Amniotic stem cell (primary cell): ENCODE results near the gene ACACA.

Source experiments
- DNase-seq: peaks from one replicate; lab custom pipeline; 2025; lab: John Stamatoyannopoulos, UW

The ACACA gene

DNA sequence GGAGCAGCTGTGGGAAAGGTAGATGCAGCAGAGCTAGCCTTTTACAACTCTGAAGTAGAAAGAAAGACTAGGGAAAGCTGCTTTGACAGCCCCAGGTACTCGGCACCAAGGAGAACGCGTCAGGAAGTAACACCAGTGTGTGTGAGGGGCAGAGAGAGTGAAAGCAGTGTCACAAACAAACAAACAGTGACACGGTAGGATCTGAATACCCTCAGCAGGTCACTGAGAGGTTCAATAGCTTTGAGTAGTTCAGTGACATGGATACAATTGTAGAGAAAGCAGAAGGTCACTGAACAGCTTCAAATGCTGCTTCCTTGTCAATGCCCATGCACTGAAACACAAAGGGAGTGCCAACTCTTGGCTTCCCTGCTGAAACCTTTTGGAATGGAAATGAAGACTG, 181.2 kb downstream of the ACACA start:
- DNase-seq = no peak

DNA sequence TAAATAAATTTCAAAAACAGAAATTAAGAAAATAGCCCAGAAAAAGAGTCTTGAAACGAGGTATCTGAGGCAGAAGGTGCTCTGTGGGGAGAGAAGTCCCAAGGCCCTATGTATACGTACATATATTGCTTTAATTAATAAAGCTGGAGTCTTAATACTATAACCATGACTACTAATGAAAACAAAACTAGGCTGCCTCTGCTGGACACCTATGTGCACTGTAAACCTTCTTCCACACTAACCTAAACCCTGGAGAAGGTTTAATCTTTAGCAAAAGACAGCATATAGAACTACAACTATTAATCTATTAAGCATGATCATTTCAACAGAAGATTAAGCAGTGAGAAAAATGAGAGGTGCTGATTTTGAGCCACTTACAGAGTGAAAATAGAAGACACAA, 184.8 kb downstream of the ACACA start:
- no peak for DNase-seq

DNA sequence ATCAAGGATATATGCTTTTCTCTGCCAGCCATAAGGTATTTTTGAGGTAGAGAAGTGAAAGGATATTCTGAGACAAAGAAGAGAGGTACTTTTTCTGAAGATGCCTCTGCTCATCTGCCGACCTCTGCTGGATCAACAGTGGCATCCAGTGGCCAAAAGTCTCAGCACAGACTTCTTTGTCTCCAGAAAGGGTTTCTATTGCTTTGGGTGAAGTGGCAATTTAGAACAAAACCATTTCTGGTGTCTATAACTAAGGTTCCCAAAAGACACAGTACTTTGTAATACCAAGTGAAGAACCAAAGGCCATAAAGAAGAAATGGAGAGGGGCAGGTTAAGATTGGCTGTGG, 186.1 kb downstream of the ACACA start:
- DNase-seq = no peak

DNA sequence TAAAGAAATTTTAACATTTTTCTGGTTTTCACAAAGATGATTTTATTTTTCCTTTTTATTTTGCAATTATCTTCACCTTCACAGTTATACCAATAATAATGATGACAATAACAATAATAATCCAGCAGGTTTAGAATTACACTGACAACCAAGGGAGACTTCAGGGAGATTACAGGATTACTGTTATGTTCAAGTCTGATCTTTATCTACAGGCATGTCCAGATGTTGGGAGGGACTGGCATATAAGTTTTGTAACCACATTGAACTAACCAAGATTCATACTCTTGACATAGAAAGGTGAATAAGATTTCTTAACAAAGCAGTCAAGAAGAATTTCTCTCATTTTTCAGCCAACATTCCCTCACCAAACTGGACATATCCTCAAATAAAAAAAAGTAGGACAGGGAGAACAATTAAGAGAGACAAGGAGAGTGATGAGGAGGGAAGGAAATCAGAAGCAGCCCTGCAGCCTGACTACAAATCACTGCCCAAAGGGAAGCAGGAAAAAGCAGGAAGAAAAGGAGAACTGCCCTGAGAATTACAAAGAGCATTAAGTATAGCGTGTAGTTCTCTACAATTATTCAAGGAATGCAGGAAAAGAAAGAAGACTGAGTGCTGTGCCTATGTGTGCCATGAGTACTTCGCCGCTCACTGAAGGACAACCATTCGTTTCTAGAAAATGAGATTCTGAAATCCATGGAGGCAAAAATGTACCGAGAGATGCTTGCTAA, 186.6 kb downstream of the ACACA start:
- DNase-seq = no peak

DNA sequence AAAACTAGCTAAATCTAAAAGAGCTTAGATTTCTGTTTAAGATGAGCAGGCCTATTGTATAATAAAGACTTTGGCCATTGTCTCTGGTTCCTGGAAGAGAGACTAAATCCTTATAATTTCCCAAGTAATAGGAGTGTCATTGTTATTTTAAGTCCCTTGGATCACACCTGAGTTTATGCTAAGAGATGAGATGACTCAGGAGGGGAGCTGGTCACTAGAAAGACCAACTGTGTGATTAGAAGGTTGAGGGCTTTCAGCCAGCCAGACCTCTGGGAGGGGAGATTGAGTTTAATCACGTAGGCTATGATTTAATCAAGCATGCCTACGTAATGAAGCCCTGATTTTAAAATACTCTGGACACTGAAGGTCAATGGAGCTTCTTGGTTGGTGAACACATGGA, 187.8 kb downstream of the ACACA start:
- DNase-seq = no peak

DNA sequence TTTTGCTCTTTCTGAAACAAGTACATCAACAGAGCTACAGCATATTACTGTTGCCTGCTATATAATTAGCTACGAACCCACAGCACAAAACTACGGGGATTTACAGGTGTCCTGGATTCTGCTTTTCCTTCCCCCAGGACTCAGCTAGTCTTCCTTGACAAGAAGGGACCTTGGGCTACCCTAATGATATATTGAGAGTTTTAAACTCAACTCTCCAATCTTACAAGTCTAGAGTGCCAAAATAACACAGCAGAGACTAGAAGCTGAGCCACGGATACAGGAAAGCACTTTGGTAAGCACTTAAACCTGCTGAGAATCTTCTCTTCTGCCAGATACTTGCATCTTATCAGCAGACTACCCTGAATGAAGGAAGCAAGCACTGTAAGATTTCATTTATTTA, 192.2 kb downstream of the ACACA start:
- DNase-seq = no peak

DNA sequence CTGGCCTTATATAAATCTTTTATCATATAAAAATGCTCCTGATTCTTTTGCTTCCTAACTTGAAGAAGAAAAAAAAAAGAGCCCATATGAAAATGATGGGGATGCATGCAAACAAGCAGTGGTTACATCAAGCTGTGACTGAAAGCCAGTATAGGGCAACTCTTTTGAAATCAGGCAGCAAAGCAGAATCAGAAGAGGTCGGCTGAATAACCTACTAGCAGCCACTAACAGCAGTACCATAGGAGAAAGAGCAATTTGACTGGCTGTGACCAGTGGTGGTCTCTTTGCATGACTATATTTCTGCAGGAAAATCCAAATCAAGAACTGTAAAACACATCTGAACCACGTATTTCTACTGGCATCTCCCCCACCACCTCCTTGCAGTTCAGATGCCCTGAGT, 192.7 kb downstream of the ACACA start:
- no peak for DNase-seq

DNA sequence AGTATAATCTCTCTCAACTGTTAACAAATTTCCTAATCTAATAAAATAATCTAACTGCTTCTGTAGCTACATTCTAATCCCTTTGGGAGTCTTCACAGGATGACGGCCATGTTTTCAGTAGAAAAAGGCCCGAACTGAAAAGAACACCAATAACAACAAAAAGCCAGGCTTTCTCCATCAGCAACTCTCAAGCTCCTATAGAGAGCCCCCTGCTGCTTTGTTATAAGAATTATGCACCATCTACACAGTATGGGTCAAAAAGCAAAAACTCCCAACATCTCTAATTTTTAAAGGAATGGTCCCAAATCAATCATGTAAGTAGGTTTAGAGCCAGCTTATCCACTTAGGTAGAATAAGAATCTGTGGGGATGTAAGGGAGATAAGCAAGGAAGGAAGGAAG, 194.5 kb downstream of the ACACA start:
- no peak for DNase-seq

DNA sequence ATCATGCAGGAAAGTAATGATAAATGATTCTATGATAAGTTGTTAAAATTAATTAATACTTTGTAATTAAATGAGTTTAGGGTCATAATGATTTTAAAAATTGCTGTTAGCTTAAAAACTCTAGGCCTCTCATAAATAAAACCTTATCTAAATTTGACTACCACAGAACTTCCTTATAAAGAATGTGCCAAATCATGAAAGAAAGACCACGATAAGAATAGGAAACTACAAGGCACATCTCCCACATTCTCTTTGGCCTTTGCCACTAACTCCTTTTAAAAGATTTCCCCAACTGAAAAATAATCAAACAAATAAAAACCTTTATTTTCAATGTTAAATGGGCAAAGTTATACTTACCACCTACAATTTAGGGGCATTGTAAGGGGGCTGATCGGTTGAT, 195.5 kb downstream of the ACACA start:
- DNase-seq = no peak

DNA sequence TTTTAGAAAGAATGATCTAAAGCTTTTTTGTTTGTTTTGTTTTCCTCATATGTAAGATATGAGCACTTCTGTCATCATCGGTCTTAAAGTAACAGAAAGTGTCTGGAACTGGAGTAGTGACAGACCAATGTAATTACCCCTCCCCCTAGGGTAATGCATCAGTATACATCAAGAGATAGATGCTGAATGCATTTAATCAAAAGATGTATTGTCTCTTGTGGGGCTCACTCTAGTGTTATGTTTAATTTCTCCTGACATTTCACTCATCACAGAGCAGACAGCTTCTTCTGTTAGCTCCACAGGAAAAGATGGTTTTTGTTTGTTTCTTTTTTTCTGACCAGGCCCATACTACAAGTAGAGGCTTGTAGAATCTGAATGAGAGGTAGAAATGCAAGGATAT, 199.5 kb downstream of the ACACA start:
- DNase-seq = no peak

DNA sequence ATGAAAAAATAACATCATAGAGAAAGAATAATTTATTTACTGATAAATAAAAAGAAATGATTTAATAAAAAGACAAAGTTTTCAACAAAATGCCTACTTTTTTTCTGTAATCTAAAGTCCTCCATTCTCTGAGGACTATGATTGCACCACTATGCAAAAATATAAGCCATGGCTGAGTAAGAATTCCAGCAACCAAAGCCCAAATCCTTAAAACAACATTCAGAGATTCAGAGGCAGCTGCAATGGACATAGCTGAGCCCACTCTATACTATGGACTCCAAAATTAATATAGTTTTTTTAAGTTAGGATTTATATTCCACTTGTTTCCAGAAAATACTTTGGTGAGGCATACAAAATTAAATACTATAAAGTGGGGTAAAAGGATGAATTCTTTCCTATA, 200.3 kb downstream of the ACACA start:
- DNase-seq = no peak

DNA sequence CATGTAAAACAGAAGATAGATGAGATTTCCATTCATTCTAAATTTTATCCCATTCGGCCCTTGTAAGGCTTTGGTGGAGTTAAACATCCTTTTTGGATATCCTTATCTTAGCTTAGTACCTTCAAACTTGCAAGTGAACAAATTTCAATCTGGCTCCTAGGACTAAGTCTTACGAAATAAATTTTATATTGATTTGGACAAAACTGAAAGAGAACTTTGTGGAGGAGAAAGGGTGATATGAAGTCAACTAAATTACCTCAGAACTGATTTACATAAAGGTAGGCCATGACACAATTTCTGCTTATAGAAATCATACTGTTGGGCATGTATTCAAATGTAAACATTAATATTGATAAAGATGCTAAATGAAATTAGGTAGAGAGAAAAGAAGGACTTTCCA, 206.1 kb downstream of the ACACA start:
- no peak for DNase-seq

DNA sequence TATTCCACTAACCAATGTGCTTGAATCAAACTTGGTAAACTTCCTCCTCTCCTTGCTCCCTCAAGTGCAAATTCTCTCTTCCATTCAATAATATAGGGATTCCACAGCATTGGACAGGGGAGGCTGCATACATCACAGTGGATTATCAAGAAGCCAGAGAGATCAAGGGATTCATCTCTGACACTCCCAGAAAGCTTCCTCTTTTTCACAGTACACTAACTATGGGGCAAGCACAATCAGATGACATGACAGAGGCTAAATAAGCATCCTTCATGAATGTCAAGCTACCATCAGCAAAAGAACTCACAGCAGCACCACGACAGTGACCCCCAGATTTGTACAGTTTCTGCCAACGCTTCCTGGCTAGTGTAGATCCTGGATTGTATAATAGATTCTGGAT, 209.3 kb downstream of the ACACA start:
- no peak for DNase-seq

DNA sequence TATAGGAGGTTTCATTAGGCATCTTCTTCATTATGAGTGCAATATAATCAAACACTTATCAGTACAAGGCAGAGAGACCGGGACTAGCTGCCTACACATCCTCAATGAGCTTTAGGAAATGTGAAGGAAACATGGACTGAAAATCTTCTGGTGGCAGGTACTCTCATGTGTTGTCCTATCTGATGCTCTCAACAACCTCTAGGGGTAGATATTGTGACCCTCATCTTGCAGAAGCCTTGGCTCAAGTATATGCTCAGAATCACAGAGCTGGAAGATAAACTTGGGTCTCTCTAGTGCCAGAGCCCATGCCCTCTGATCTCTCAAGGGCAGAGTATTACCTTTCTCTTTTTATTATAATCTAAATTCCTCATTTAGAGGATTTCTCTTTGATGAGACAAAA, 212.4 kb downstream of the ACACA start:
- DNase-seq = no peak

DNA sequence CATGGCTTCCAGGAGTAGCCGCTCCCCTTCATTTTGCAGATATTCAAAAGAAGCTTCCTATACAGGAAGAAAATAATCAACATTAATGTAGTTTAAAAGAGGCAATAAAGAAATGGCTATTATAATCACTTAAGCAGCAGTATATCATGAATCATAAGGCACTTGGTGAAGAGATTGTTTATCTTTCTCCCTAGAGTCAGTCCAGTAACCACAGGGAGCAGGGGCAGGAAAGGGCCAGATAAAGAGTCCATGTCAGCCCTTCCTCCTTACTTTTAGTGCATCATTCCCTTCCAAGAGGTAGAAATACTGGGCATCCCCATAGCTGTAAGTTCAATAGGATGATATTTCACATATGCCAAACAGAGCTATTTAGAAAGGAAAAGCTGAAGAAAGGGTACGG, 215.4 kb downstream of the ACACA start:
- no peak for DNase-seq

DNA sequence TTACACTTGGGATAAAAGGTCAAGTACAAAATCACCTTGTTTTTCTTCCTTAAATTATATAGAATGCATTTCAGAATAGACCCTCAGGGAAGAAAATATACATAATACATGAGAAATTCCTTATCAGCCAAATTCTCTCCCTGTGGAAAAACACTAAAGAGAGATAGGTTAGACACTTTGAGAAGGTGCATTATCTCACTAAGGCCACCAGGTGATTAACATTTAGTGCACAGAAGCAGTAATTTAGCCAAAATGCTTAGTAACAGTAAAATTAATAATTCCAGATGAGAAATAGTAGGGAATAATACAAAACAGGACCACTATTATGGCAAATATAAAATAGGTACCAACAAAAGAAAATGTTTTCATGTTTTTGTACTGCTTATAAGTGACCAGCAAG, 216.1 kb downstream of the ACACA start:
- DNase-seq = no peak

DNA sequence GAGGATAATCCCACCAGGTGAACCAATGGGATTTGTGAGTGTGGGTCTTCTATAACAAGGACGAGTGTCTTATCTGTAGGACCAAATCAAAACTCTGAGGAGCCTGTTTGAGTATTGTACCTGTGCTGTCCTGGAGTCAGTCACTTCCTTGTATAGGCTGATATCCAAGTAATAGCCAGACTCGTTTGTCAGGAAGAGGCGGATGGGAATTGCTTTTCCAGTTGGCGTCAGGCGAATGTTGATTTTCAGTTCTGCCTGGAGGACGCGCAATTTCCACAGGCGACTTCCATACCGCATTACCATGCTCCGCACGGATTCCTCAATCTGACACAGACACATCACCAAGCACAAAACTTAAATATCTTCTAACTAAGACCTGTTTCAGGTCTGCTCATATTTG, 218.5 kb downstream of the ACACA start:
- DNase-seq = no peak

DNA sequence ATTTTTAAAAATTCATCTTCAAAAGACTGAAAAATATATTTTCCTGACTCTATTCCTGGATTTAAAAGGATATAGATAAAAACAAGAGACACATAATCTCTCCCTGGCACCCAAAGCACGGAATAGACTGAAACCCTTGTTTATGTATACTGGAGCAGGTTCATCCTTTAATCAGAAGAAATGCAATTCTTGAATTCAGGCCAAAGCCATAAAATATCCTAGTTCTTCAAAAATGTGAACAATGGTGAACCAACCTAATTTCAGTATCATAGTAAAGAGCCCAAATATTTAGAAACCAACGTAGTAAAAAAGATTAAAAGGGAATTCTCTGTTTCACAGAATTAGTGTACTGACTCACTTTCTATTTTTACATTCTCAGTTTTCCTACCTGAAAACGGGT, 219.4 kb downstream of the ACACA start:
- no peak for DNase-seq

DNA sequence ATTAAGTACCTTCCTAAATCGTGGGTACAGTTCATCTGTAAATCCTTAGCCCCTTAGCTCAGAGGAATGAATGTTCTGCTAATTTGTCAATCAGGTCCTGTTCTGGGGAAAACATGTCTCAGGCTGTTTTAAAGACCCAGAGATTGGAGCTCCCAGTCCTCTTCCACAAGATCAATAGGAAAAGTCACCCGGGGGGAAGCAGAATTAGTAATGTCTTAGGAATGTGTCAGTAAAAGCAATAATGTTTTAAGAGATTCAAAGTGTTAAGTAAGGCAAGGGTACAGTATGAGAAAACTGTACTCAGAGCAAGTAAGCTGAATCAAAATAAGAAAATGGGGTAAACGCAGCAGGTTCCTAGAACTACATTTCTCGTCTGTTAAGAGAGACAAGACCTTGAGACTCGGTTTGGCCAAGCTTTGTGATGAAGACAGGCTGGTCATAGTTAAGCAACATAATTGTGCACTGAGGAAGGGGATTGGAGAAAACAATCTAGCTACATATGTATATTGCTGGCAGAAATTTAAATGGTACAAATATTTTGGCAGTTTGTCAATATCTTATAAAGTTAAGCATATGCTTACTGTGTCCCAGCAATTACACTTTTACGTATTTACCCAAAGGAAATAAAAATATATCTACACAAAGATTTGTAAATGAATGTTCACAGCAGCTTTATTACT, 223.7 kb downstream of the ACACA start:
- DNase-seq = no peak

DNA sequence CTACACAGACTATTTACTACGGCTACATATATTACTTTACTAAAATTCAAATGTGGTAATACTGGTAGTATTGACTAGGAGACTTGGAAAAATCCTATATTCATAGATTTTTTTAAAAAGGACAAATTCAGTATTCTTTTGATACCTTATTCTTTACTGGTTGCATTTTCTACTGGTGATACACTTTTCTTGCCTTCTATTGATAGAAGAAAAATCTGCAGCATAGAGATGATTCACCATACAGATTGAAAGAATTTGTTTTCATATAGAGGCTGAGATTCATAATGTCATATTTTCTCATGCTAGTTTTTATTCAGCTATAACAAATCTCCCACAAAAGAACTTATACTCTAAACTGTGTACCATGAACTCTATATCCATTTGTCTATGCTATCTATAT, 226.3 kb downstream of the ACACA start:
- DNase-seq = no peak

DNA sequence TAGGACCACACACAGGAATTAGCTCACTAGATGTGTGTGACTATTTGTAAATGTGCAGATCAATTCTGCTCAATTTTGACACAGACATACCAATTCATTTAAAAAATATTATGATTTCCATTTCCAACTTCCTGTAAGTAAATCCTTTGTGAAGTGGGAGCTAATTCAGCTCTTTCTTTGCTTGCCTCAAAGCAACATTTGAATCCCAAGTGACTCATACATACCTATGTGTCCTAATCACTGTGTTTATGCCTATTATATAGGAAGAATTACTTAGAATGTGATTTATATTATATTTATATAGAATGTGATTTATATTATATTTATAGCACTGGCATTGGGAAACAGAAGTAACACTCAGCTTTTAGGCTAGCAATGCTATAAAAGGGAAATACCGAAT, 226.7 kb downstream of the ACACA start:
- no peak for DNase-seq

DNA sequence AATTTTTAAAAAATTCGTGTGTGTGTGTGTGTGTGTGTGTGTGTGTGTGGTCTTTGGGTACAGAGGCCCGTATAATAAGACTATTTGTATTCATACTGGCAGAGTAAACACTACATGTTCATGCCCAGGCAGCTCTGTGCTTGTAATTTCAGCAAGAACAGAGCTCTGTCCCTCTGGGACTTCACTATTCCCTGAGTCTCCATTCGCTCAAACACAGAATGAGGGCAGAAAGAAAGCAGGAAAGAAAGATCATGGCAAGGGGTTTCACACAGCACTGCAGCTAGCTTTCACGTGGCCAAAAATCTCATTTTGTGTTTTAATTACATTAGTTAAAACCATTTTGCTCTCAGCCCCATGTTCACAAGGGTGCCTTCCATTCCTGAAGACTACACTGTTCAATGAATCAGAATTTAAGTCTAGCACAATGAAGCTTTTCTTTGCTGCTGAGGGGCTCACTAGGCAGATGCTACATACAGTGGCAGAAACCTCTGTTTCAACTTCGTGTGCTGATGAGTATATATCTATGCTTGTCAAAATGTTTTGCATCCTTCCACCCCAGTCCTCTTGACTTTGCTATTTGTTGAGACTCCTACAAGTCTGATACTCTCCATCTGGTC, 229.3 kb downstream of the ACACA start:
- DNase-seq = no peak

DNA sequence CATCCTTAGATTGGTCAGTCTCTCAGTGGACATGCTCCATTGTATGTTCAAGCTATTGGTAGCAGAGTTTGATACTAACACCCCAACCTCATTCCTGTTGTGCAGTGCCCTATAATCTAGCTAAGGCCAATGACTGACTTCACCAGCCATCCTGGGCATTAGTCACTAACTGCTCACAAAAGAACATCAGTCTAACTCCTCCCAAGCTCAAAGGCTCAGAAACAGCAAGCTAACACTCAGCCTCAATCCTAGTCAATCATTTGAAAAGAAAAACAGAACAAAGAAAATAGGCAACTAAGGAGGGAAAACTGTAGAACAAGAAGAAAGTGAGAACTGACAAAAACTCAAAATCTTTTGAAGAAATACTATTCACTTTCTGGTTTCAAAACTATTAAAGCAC, 229.9 kb downstream of the ACACA start:
- DNase-seq = no peak

DNA sequence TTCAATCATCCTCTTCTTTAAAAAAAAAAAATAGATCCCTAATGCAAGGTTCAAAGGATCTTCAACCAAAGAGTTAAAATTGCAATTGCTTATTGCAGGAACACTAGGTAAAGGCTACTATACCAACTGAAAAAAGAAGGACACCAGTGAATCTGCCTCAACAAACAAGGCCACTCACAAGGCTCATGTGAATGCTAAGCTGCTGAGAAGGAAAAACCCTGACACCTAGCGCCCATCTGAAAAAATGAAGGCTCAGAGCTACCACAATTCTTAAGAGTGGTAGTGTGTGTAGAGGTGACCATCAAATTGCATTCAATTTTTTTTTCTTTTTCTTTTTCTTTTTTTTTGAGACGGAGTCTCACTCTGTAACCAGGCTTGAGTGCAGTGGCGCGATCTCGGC, 232.4 kb downstream of the ACACA start:
- DNase-seq = no peak
